Activated CD8-positive, alpha-beta memory T cell treated with anti-CD3 and anti-CD28 coated beads for 48 hours (primary cell): ENCODE measurements around the gene GABBR2.
"Not testable (repeated sequence)": the region's sequence is repeated elsewhere in the genome, so short reads cannot be mapped to it uniquely, and the experiment has no call there.

Experiments
- DNase-seq, 3 experiments: peaks; one replicate each; pipeline ENCODE4 v3.0.0-alpha.2; 2020; ENCODE audit warnings: low read depth in 2 of 3, low spot score in 2 of 3

The GABBR2 gene

GRCh38 chr9:98687911-98688310, 20.8 kb downstream of the GABBR2 start:
- DNase-seq = no peak

- DNase-seq = no peak
Observed at GRCh38 chr9:98686961-98687855, 21.5 kb downstream of the GABBR2 start.

GRCh38 chr9:98684816-98685215, 23.9 kb downstream of the GABBR2 start:
- DNase-seq = not testable (repeated sequence)

GRCh38 chr9:98678244-98678842, 30.4 kb downstream of the GABBR2 start:
- DNase-seq = no peak

- no peak for DNase-seq
Observed at GRCh38 chr9:98673681-98674080, 35.1 kb downstream of the GABBR2 start.

- no peak for DNase-seq
Observed at GRCh38 chr9:98667005-98667640, 41.6 kb downstream of the GABBR2 start.

GRCh38 chr9:98665501-98665900, 43.2 kb downstream of the GABBR2 start:
- DNase-seq = no peak

GRCh38 chr9:98660541-98660940, 48.2 kb downstream of the GABBR2 start:
- no peak for DNase-seq

- DNase-seq = no peak
Observed at GRCh38 chr9:98658951-98659351, 49.8 kb downstream of the GABBR2 start.

- DNase-seq = no peak
Observed at GRCh38 chr9:98657897-98658296, 50.8 kb downstream of the GABBR2 start.

- DNase-seq = no peak
Observed at GRCh38 chr9:98656511-98656910, 52.2 kb downstream of the GABBR2 start.

GRCh38 chr9:98655428-98655827, 53.3 kb downstream of the GABBR2 start:
- not testable (repeated sequence) for DNase-seq

- no peak for DNase-seq
Observed at GRCh38 chr9:98654247-98654646, 54.5 kb downstream of the GABBR2 start.

- no peak for DNase-seq
Observed at GRCh38 chr9:98652741-98653140, 56.0 kb downstream of the GABBR2 start.

- DNase-seq = no peak
Observed at GRCh38 chr9:98652302-98652701, 56.4 kb downstream of the GABBR2 start.

- DNase-seq = no peak
Observed at GRCh38 chr9:98647236-98647635, 61.5 kb downstream of the GABBR2 start.

GRCh38 chr9:98644011-98644410, 64.7 kb downstream of the GABBR2 start:
- DNase-seq = no peak

- no peak for DNase-seq
Observed at GRCh38 chr9:98642661-98643312, 65.9 kb downstream of the GABBR2 start.

- DNase-seq = no peak
Observed at GRCh38 chr9:98641695-98642094, 67.0 kb downstream of the GABBR2 start.

- DNase-seq = no peak
Observed at GRCh38 chr9:98640394-98640793, 68.3 kb downstream of the GABBR2 start.

- no peak for DNase-seq
Observed at GRCh38 chr9:98639133-98639532, 69.6 kb downstream of the GABBR2 start.

- DNase-seq = no peak
Observed at GRCh38 chr9:98637381-98637780, 71.4 kb downstream of the GABBR2 start.
